Kidney epithelial cell (primary cell): Measurements from ENCODE around the gene MUC6. TPM values are rescaled to one million over a fixed set of nuclear protein-coding genes. Genes with fewer than 3 reads are reported as not detected.

Source experiments
- DNase-seq: peaks from one replicate; pipeline ENCODE4 v3.0.0-alpha.2; 2010; ENCODE audit warnings: low read depth
- H3K27me3 ChIP-seq: 2 replicates; pipeline ENCODE4 v1.6.0; 2011; ENCODE audit warnings: low read length; ENCODE audit not compliant: control insufficient read depth, insufficient read depth
- H3K36me3 ChIP-seq: 2 replicates; pipeline ENCODE4 v1.5.1; 2011; ENCODE audit warnings: low read length; ENCODE audit not compliant: control insufficient read depth, insufficient read depth
- H3K4me3 ChIP-seq: 2 replicates; pipeline ENCODE4 v1.5.1; 2011; ENCODE audit warnings: low read depth, mild to moderate bottlenecking, control low read depth, low read length
- total RNA-seq: library from RNA; depleted of rRNA; stranded (reverse); fragments of >200 nt; gene quantifications from 2 replicates; pipeline ENCODE4 v1.2.3, GENCODE V29; 2015
- TF ChIP-seq, protein P1 (sequence below): IDR thresholded peaks from 2 replicates; pipeline ENCODE4 v1.5.1; 2011; ENCODE audit warnings: mild to moderate bottlenecking, moderate library complexity, low read length, control low read depth, inconsistent platforms; ENCODE audit not compliant: insufficient read depth, poor library complexity, severe bottlenecking

MUC6 gene
- total RNA-seq, 1 donor from 2014 or later, result not detected

DNA sequence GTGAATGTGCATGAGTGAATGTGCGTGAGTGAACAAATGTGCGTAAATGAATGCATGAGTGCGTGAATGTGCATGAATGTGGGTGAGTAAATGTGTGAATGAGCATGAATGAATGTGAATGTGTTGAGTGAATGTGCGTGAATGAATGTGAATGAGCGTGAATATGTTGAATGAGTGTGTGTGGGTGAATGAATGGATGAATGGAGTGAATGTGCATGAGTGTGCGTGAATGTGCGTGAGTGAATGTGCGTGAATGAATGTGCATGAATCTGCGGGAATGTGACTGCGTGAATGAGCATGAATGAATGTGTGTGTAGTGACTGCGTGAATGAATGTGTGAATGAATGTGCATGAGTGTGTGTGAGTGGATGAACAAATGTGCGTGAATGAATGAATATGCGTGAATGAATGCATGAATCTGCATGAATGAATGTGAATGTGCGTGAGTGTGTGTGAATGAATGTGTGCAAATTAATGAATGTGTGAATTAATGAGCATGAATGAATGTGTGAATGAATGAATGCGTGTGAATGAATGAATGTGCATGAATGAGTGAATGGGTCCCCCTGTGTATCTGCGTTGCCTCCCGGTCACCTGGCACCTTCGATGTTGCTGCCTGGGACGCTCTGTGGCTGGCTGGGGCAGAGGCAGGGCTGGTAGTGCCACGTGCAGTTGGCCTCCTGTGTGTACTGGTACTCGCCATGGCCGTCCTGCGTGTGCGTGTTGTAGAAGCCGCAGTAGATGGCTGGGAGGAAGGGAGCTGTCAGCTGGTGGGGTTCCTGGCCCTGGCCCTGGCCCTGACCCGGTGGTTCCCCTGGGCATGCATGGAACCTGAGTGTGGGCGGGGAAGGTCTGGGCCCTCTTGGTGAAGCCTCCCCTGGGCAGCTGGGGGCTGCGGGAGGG is 13.4 kb downstream of the MUC6 start:
- Histone ChIP-seq H3K4me3 (no peak overlapping the region), H3K27me3 (no peaks in the 10 kb centered on the region), H3K36me3 (no peaks in the 10 kb centered on the region)
- TF ChIP-seq, protein P1, sequence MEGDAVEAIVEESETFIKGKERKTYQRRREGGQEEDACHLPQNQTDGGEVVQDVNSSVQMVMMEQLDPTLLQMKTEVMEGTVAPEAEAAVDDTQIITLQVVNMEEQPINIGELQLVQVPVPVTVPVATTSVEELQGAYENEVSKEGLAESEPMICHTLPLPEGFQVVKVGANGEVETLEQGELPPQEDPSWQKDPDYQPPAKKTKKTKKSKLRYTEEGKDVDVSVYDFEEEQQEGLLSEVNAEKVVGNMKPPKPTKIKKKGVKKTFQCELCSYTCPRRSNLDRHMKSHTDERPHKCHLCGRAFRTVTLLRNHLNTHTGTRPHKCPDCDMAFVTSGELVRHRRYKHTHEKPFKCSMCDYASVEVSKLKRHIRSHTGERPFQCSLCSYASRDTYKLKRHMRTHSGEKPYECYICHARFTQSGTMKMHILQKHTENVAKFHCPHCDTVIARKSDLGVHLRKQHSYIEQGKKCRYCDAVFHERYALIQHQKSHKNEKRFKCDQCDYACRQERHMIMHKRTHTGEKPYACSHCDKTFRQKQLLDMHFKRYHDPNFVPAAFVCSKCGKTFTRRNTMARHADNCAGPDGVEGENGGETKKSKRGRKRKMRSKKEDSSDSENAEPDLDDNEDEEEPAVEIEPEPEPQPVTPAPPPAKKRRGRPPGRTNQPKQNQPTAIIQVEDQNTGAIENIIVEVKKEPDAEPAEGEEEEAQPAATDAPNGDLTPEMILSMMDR, result no peak
- DNase-seq, result no peak

GRCh38 chr11:1022411-1022810 is 14.1 kb downstream of the MUC6 start:
- TF ChIP-seq, protein P1, result no peak
- DNase-seq, result no peak

DNA sequence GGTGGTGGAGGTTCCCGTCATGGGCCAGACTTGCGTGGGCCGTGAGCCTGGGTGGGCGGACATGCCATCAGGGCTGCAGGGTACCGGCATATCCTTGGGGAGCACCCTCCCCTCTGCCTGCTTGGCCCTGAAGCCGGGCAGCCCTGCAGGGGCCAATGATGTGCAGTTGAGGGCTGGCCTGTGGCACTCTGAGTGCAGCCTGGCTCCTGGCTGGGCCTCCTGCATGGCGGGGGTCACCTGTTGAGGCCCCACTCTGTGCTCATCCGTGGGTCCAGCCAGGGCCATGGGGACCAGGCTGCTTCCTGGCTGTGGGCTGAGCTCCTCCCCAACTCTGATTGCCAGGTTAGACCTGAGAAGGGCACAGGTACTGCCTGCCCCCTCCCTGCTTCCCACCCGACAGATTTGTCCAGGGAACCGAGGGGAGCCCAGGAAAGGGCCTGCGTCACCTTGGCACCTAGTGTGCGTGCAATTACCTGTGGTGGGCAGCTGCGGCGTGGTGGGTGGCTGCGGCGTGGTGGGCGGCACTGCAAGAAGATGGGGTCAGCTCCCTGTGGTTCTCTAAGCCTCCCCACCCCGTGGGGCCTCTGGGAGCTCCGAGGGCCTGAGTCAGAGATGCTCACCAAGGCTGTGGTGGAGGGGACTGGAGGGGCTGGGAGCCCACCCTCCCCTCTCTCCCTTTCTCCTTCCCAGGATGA is 16.2 kb downstream of the MUC6 start:
- no peak overlapping the region for H3K4me3 ChIP-seq
- TF ChIP-seq, protein P1, result no peak
- H3K36me3 ChIP-seq, result no peaks in the 10 kb centered on the region
- no peaks in the 10 kb centered on the region for H3K27me3 ChIP-seq
- DNase-seq, result no peak

More at GRCh38 chr11:1022411-1022810, 14.1 kb downstream of the MUC6 start:
- no peaks in the 10 kb centered on the region for H3K36me3 ChIP-seq
- H3K4me3 ChIP-seq, result no peak overlapping the region
- H3K27me3 ChIP-seq, result no peaks in the 10 kb centered on the region

- no peaks in the 10 kb centered on the region for H3K27me3 ChIP-seq
Measured at GRCh38 chr11:1019321-1019910, 17.1 kb downstream of the MUC6 start.

DNA sequence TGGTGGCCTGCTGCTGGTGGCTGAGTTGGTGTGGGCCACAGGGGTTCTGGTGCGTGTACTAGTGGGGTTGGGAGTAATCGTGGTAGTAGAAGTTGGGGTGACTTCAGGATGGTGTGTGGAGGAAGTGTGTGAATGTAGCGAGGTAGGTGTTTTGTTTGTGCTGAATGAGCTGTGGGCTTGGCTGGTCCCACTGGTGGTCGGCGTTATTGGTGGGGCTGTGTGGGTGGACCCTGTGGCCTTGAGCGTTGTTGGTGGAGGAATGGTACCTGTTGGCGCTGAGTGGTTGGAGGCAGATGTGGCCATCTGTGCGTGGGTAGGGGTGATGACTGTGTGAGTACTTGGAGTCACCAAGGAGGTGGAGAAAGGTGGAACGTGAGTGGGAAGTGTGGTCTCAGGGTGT is 18.4 kb downstream of the MUC6 start:
- TF ChIP-seq, protein P1, result no peak
- H3K27me3 ChIP-seq, result no peaks in the 10 kb centered on the region
- DNase-seq, result no peak
- H3K4me3 ChIP-seq, result no peak overlapping the region
- no peaks in the 10 kb centered on the region for H3K36me3 ChIP-seq

More at GRCh38 chr11:1019321-1019910, 17.1 kb downstream of the MUC6 start:
- TF ChIP-seq, protein P1, result no peak
- no peak for DNase-seq
- Histone ChIP-seq H3K36me3 (no peaks in the 10 kb centered on the region), H3K4me3 (no peak overlapping the region)
